KMS-11 (cell line): Measurements from ENCODE around the gene CALM3.
A peak's percentile ranks its signal among the peaks of the same experiment; 100 is the strongest.

Experiments
- H2AFZ ChIP-seq: fragments of 200-600 bp; sonication (generic); 2 replicates; pipeline ENCODE4 v1.6.1; 2016; ENCODE audit warnings: antibody characterized with exemption, mixed run types, low read depth
- H3K27ac ChIP-seq: fragments of 200-600 bp; sonication (generic); 2 replicates; pipeline ENCODE4 v1.6.1; 2016; ENCODE audit warnings: mild to moderate bottlenecking, mixed run types
- H3K27me3 ChIP-seq: fragments of 200-600 bp; sonication (generic); 2 replicates; pipeline ENCODE4 v1.6.1; 2017; ENCODE audit warnings: mild to moderate bottlenecking, low read depth, mixed run types, moderate library complexity; ENCODE audit not compliant: insufficient read depth
- H3K36me3 ChIP-seq: fragments of 200-600 bp; sonication (generic); 2 replicates; pipeline ENCODE4 v1.6.1; 2017; ENCODE audit warnings: mild to moderate bottlenecking, mixed run types; ENCODE audit not compliant: insufficient read depth
- H3K4me1 ChIP-seq: fragments of 200-600 bp; sonication (generic); 2 replicates; pipeline ENCODE4 v1.6.1; 2016; ENCODE audit warnings: mild to moderate bottlenecking, low read depth, mixed run types; ENCODE audit not compliant: poor library complexity, severe bottlenecking
- H3K4me2 ChIP-seq: fragments of 200-600 bp; sonication (generic); 2 replicates; pipeline ENCODE4 v1.7.0; 2016; ENCODE audit warnings: mild to moderate bottlenecking, mixed run types
- H3K4me3 ChIP-seq: fragments of 200-600 bp; sonication (generic); IDR thresholded peaks from 2 replicates; pipeline ENCODE4 v1.6.1; 2017; ENCODE audit warnings: low read depth, low read length, mixed read lengths; ENCODE audit not compliant: insufficient read depth
- H3K79me2 ChIP-seq: fragments of 200-600 bp; sonication (generic); 2 replicates; pipeline ENCODE4 v1.6.1; 2016; ENCODE audit warnings: low read depth, mixed run types; ENCODE audit not compliant: insufficient read depth
- H3K9ac ChIP-seq: fragments of 200-600 bp; sonication (generic); 2 replicates; pipeline ENCODE4 v1.6.1; 2016; ENCODE audit warnings: mild to moderate bottlenecking, mixed run types
- H4K20me1 ChIP-seq: fragments of 200-600 bp; sonication (generic); 2 replicates; pipeline ENCODE4 v1.6.1; 2016; ENCODE audit warnings: mild to moderate bottlenecking, mixed run types; ENCODE audit not compliant: insufficient read depth
- CTCF ChIP-seq: fragments of 200-600 bp; sonication (generic); conservative IDR thresholded peaks from 2 replicates; pipeline ENCODE4 v1.6.1; 2017; ENCODE audit warnings: low read depth, mild to moderate bottlenecking, antibody characterized with exemption, low read length, moderate library complexity, mixed read lengths

Gene CALM3

GRCh38 chr19:46603195-46603637, 2.1 kb downstream of the CALM3 start:
- H3K36me3 ChIP-seq: no peaks in the 10 kb centered on the region
- TF ChIP-seq CTCF: no peak

GRCh38 chr19:46603752-46604231, 2.7 kb downstream of the CALM3 start:
- no peaks in the 10 kb centered on the region for H3K27me3 ChIP-seq
- no peak for TF ChIP-seq CTCF
- no peak overlapping the region for H3K4me3 ChIP-seq
- H4K20me1 ChIP-seq: peaks cover 4% of the 10 kb centered on the region; the same call in 1 of the 2 replicates
- no peak overlapping the region for H3K27ac ChIP-seq
- H2AFZ ChIP-seq: no peak overlapping the region
- H3K4me1 ChIP-seq: peaks cover 21% of the 10 kb centered on the region
- peaks cover 32% of the 10 kb centered on the region; the same call in 1 of the 2 replicates for H3K79me2 ChIP-seq
- no peaks in the 10 kb centered on the region; the same call in 1 of the 2 replicates for H3K36me3 ChIP-seq
- peak overlapping the region; percentile 99 for H3K4me2 ChIP-seq
- H3K9ac ChIP-seq: no peak overlapping the region; the same call in 1 of the 2 replicates

More at GRCh38 chr19:46603195-46603637, 2.1 kb downstream of the CALM3 start:
- H3K27ac ChIP-seq: peak overlapping the region; percentile 17; the same call in 1 of the 2 replicates
- H3K9ac ChIP-seq: peak overlapping the region; percentile 20; the same call in 1 of the 2 replicates
- no peak overlapping the region for H2AFZ ChIP-seq
- H3K4me1 ChIP-seq: peaks cover 21% of the 10 kb centered on the region
- peaks cover 4% of the 10 kb centered on the region; the same call in 1 of the 2 replicates for H4K20me1 ChIP-seq
- H3K27me3 ChIP-seq: no peaks in the 10 kb centered on the region
- H3K79me2 ChIP-seq: peaks cover 32% of the 10 kb centered on the region; the same call in 1 of the 2 replicates
- no peak overlapping the region for H3K4me3 ChIP-seq
- H3K4me2 ChIP-seq: peak overlapping the region; percentile 99

- TF ChIP-seq CTCF: no peak
- no peak overlapping the region for H3K9ac ChIP-seq
- H3K27me3 ChIP-seq: peaks cover 2% of the 10 kb centered on the region; the same call in 1 of the 2 replicates
- H3K4me2 ChIP-seq: no peak overlapping the region
- H3K4me1 ChIP-seq: peaks cover 21% of the 10 kb centered on the region
- peaks cover 4% of the 10 kb centered on the region; the same call in 1 of the 2 replicates for H4K20me1 ChIP-seq
- no peak overlapping the region for H3K4me3 ChIP-seq
- peaks cover 32% of the 10 kb centered on the region; the same call in 1 of the 2 replicates for H3K79me2 ChIP-seq
- no peak overlapping the region for H3K27ac ChIP-seq
- no peak overlapping the region for H2AFZ ChIP-seq
- no peaks in the 10 kb centered on the region; the same call in 1 of the 2 replicates for H3K36me3 ChIP-seq
These were observed 3.7 kb downstream of the CALM3 start for GRCh38 chr19:46604781-46605355.

- Histone ChIP-seq H3K27ac (no peak overlapping the region), H3K9ac (no peak overlapping the region), H4K20me1 (peaks cover 4% of the 10 kb centered on the region; the same call in 1 of the 2 replicates), H2AFZ (no peak overlapping the region), H3K79me2 (peaks cover 32% of the 10 kb centered on the region; the same call in 1 of the 2 replicates), H3K36me3 (no peaks in the 10 kb centered on the region; the same call in 1 of the 2 replicates), H3K4me1 (peaks cover 22% of the 10 kb centered on the region), H3K27me3 (peaks cover 5% of the 10 kb centered on the region; the same call in 1 of the 2 replicates), H3K4me3 (no peak overlapping the region), H3K4me2 (no peak overlapping the region)
- no peak for TF ChIP-seq CTCF
These were observed 4.3 kb downstream of the CALM3 start for GRCh38 chr19:46605356-46605821.
